HFFc6 (cell line): ENCODE data around the gene AADACL4. TPM values are rescaled to one million over a fixed set of nuclear protein-coding genes. Genes with fewer than 3 reads are reported as not detected.

Experiments used
- DNase-seq: peaks from one replicate; pipeline ENCODE4 v3.0.0-alpha.2; 2018
- H3K27ac Mint-ChIP-seq: 2 replicates; pipeline ENCODE4 v1.8.0; 2020; ENCODE audit warnings: mild to moderate bottlenecking, mixed read lengths
- H3K27me3 Mint-ChIP-seq: 2 replicates; pipeline ENCODE4 v1.8.0; 2021; ENCODE audit warnings: mild to moderate bottlenecking, moderate library complexity, mixed read lengths; ENCODE audit not compliant: insufficient read depth
- H3K36me3 Mint-ChIP-seq: 2 replicates; pipeline ENCODE4 v1.8.0; 2021; ENCODE audit warnings: low read depth, mixed read lengths
- H3K4me1 Mint-ChIP-seq: 2 replicates; pipeline ENCODE4 v1.8.0; 2020; ENCODE audit warnings: low read depth, mixed read lengths
- H3K4me3 Mint-ChIP-seq: 2 replicates; pipeline ENCODE4 v1.8.0; 2020; ENCODE audit warnings: mild to moderate bottlenecking, moderate library complexity, mixed read lengths
- H3K9me3 Mint-ChIP-seq: 2 replicates; pipeline ENCODE4 v1.8.0; 2020; ENCODE audit warnings: mild to moderate bottlenecking, mixed read lengths
- CTCF ChIP-seq: fragments of 200-600 bp; sonication (generic); IDR thresholded peaks from 2 replicates; pipeline ENCODE4 v1.5.0; 2021; ENCODE audit warnings: antibody characterized with exemption, mild to moderate bottlenecking
- total RNA-seq, 6 experiments: library from RNA; stranded (reverse); fragmentation: NEBNext Ultra II Directional; extraction: Animal tissue kit (Norgen Biotek cat#: 25700); gene quantifications; 2 replicates in 1 of 6; 3 replicates in 5 of 6; pipeline ENCODE4 v1.2.3, GENCODE V29; 2021

AADACL4 gene
- total RNA-seq, 6 experiments from 2014 or later = not detected

GRCh38 chr1:12697397-12697796 lies 53.5 kb downstream of the AADACL4 start:
- DNase-seq = no peak
- Mint-ChIP-seq H3K4me3 (no peak overlapping the region), H3K27ac (no peak overlapping the region), H3K27me3 (no peaks in the 10 kb centered on the region), H3K36me3 (no peaks in the 10 kb centered on the region), H3K4me1 (peaks cover 11% of the 10 kb centered on the region; the same call in 1 of the 2 replicates), H3K9me3 (peaks cover 3% of the 10 kb centered on the region; the same call in 1 of the 2 replicates)
- no peak for TF ChIP-seq CTCF

GRCh38 chr1:12703821-12704451 lies 60.1 kb downstream of the AADACL4 start:
- Mint-ChIP-seq H3K36me3 (no peaks in the 10 kb centered on the region), H3K27ac (no peak overlapping the region), H3K9me3 (peaks cover 22% of the 10 kb centered on the region), H3K27me3 (no peaks in the 10 kb centered on the region), H3K4me1 (no peaks in the 10 kb centered on the region), H3K4me3 (no peak overlapping the region)
- TF ChIP-seq CTCF = no peak
- DNase-seq = no peak

- Mint-ChIP-seq H3K27ac (no peak overlapping the region), H3K4me3 (no peak overlapping the region), H3K27me3 (no peaks in the 10 kb centered on the region), H3K4me1 (no peaks in the 10 kb centered on the region), H3K36me3 (no peaks in the 10 kb centered on the region), H3K9me3 (peaks cover 22% of the 10 kb centered on the region)
- no peak for TF ChIP-seq CTCF
- no peak for DNase-seq
These were observed 62.2 kb downstream of the AADACL4 start for GRCh38 chr1:12706061-12706460.

GRCh38 chr1:12708396-12709090 lies 64.7 kb downstream of the AADACL4 start:
- Mint-ChIP-seq H3K4me1 (no peaks in the 10 kb centered on the region), H3K4me3 (no peak overlapping the region), H3K27me3 (no peaks in the 10 kb centered on the region), H3K36me3 (no peaks in the 10 kb centered on the region), H3K9me3 (peaks cover 10% of the 10 kb centered on the region), H3K27ac (no peak overlapping the region)
- TF ChIP-seq CTCF = no peak
- no peak for DNase-seq

- peaks cover 7% of the 10 kb centered on the region for H3K9me3 Mint-ChIP-seq
- DNase-seq = no peak
These were observed 65.2 kb downstream of the AADACL4 start for GRCh38 chr1:12709091-12709491.

More at GRCh38 chr1:12709091-12709491, 65.2 kb downstream of the AADACL4 start:
- 0 out of 2 replicates have a peak, but pooled peaks cover 1% of the 10 kb centered on the region for H3K27me3 Mint-ChIP-seq
- H3K27ac Mint-ChIP-seq = no peak overlapping the region
- no peaks in the 10 kb centered on the region for H3K4me1 Mint-ChIP-seq
- TF ChIP-seq CTCF = no peak
- no peak overlapping the region for H3K4me3 Mint-ChIP-seq
- H3K36me3 Mint-ChIP-seq = no peaks in the 10 kb centered on the region
